Neural cell (in vitro differentiated cells): ENCODE results near the gene LTBP1. TPM values are rescaled to one million over a fixed set of nuclear protein-coding genes. Genes with fewer than 3 reads are reported as not detected.

Experiments
- H2AFZ ChIP-seq: fragments of 200-600, 300-800 bp; sonication (generic), shearing (Covaris generic); 2 replicates; pipeline ENCODE4 v1.6.0; 2014; ENCODE audit warnings: low read depth, mild to moderate bottlenecking, antibody characterized with exemption, low read length, moderate library complexity
- H3F3A ChIP-seq: fragments of 200-600 bp; shearing (Covaris generic); 2 replicates; pipeline ENCODE4 v1.6.1; 2016; ENCODE audit warnings: mild to moderate bottlenecking, moderate library complexity, mixed read lengths, antibody characterized with exemption, low read length; ENCODE audit not compliant: insufficient read depth, poor library complexity, severe bottlenecking
- H3K27ac ChIP-seq: fragments of 200-600, 300-800 bp; sonication (generic), shearing (Covaris generic); 2 replicates; pipeline ENCODE4 v1.5.1; 2014; ENCODE audit warnings: mild to moderate bottlenecking, low read length, moderate library complexity
- H3K27me3 ChIP-seq: fragments of 300-800, 200-600 bp; sonication (generic), shearing (Covaris generic); 2 replicates; pipeline ENCODE4 v1.6.0; 2014; ENCODE audit warnings: mild to moderate bottlenecking, low read depth, low read length, moderate library complexity; ENCODE audit not compliant: insufficient read depth
- H3K36me3 ChIP-seq: fragments of 300-800, 200-600 bp; sonication (generic), shearing (Covaris generic); 2 replicates; pipeline ENCODE4 v1.5.1; 2014; ENCODE audit warnings: mild to moderate bottlenecking, antibody characterized with exemption, low read length, moderate library complexity; ENCODE audit not compliant: insufficient read depth
- H3K4me2 ChIP-seq: fragments of 300-800, 200-600 bp; sonication (generic), shearing (Covaris generic); 2 replicates; pipeline ENCODE4 v1.6.0; 2014; ENCODE audit warnings: mild to moderate bottlenecking, low read length
- H3K4me3 ChIP-seq: fragments of 300-800, 200-600 bp; sonication (generic), shearing (Covaris generic); 2 replicates; pipeline ENCODE4 v1.5.1; 2014; ENCODE audit warnings: mild to moderate bottlenecking, low read length, moderate library complexity
- H3K79me2 ChIP-seq: fragments of 200-600 bp; shearing (Covaris generic); replicated peaks from 2 replicates; pipeline ENCODE4 v1.6.0; 2014; ENCODE audit warnings: mild to moderate bottlenecking, low read length, moderate library complexity; ENCODE audit not compliant: insufficient read depth
- H3K9ac ChIP-seq: fragments of 300-800, 200-600 bp; sonication (generic), shearing (Covaris generic); 2 replicates; pipeline ENCODE4 v1.6.1; 2016; ENCODE audit warnings: mild to moderate bottlenecking, low read length, mixed read lengths
- H3K9me2 ChIP-seq: fragments of 200-600 bp; shearing (Covaris generic); 2 replicates; pipeline ENCODE4 v1.6.1; 2016; ENCODE audit warnings: mild to moderate bottlenecking, low read length, mixed read lengths; ENCODE audit not compliant: insufficient read depth
- H3K9me3 ChIP-seq: fragments of 200-600, 300-800 bp; sonication (generic), shearing (Covaris generic); 2 replicates; pipeline ENCODE4 v1.6.1; 2016; ENCODE audit warnings: mild to moderate bottlenecking, mixed run types, low read length, moderate library complexity, mixed read lengths
- H4K20me1 ChIP-seq: fragments of 200-600 bp; shearing (Covaris generic); 2 replicates; pipeline ENCODE4 v1.6.1; 2016; ENCODE audit warnings: mild to moderate bottlenecking, mixed run types; ENCODE audit not compliant: insufficient read depth
- CTCF ChIP-seq: fragments of 450-650 bp; IDR thresholded peaks from 2 replicates; pipeline ENCODE4 v1.5.1; 2014; ENCODE audit warnings: antibody characterized with exemption, mild to moderate bottlenecking, moderate library complexity; ENCODE audit not compliant: poor library complexity, severe bottlenecking
- EP300 ChIP-seq: fragments of 450-650 bp; conservative IDR thresholded peaks from 2 replicates; pipeline ENCODE4 v1.6.1; 2014; ENCODE audit warnings: antibody characterized with exemption, mild to moderate bottlenecking, moderate library complexity; ENCODE audit not compliant: poor library complexity, severe bottlenecking
- EZH2 ChIP-seq: fragments of 200-600, 300-800 bp; shearing (Covaris generic), sonication (generic); IDR thresholded peaks from 2 replicates; pipeline ENCODE4 v1.6.1; 2014; ENCODE audit warnings: antibody characterized with exemption, low read length, borderline replicate concordance, mild to moderate bottlenecking; ENCODE audit not compliant: insufficient read depth, poor library complexity, severe bottlenecking
- MXI1 ChIP-seq: fragments of 450-650 bp; conservative IDR thresholded peaks from 2 replicates; pipeline ENCODE4 v1.6.1; 2014; ENCODE audit warnings: antibody characterized with exemption, mild to moderate bottlenecking; ENCODE audit not compliant: poor library complexity, severe bottlenecking
- POLR2AphosphoS5 ChIP-seq: IDR thresholded peaks from 2 replicates; pipeline ENCODE4 v1.6.1; 2012
- RAD21 ChIP-seq: fragments of 450-650 bp; conservative IDR thresholded peaks from 2 replicates; pipeline ENCODE4 v1.6.1; 2014; ENCODE audit warnings: antibody characterized with exemption, mild to moderate bottlenecking, moderate library complexity
- REST ChIP-seq: IDR thresholded peaks from 2 replicates; pipeline ENCODE4 v1.6.1; 2012; ENCODE audit warnings: borderline replicate concordance
- SMC3 ChIP-seq: fragments of 450-650 bp; conservative IDR thresholded peaks from 2 replicates; pipeline ENCODE4 v1.6.1; 2014; ENCODE audit warnings: antibody characterized with exemption, mild to moderate bottlenecking, moderate library complexity; ENCODE audit not compliant: poor library complexity
- TAF1 ChIP-seq: IDR thresholded peaks from 2 replicates; pipeline ENCODE4 v1.6.1; 2012; ENCODE audit warnings: low read depth
- polyA plus RNA-seq: library from polyadenylated mRNA; depleted of rRNA; stranded (reverse); fragments of >200 nt; gene quantifications from 2 replicates; pipeline ENCODE4 v1.2.3, GENCODE V29; 2014

The LTBP1 gene
- polyA plus RNA-seq, 1 donor from 2014 or later, result 1.8 TPM

GRCh38 chr2:32947484-32948143 is 861 bp downstream of the LTBP1 start:
- Histone ChIP-seq H3K9ac (peak overlapping the region; percentile 49), H3F3A (no peaks in the 10 kb centered on the region), H2AFZ (no peak overlapping the region), H3K27ac (no peak overlapping the region), H3K36me3 (no peaks in the 10 kb centered on the region), H3K4me3 (peak overlapping the region; percentile 72), H3K9me3 (no peaks in the 10 kb centered on the region), H3K4me2 (peak overlapping the region; percentile 38), H3K9me2 (no peaks in the 10 kb centered on the region), H3K79me2 (no peaks in the 10 kb centered on the region), H4K20me1 (no peaks in the 10 kb centered on the region), H3K27me3 (peaks cover 5% of the 10 kb centered on the region)
- TF ChIP-seq TAF1 (no peak), SMC3 (peak; percentile 37), RAD21 (peak; percentile 38), MXI1 (peak; percentile 7)

GRCh38 chr2:32948266-32948665 is 1.5 kb downstream of the LTBP1 start:
- Histone ChIP-seq H4K20me1 (no peaks in the 10 kb centered on the region), H3K27ac (no peak overlapping the region), H2AFZ (no peak overlapping the region), H3K9me3 (no peaks in the 10 kb centered on the region), H3K79me2 (no peaks in the 10 kb centered on the region), H3F3A (no peaks in the 10 kb centered on the region), H3K9ac (no peak overlapping the region), H3K9me2 (no peaks in the 10 kb centered on the region), H3K27me3 (peaks cover 5% of the 10 kb centered on the region), H3K4me2 (peak overlapping the region; percentile 38), H3K4me3 (peak overlapping the region; percentile 72), H3K36me3 (no peaks in the 10 kb centered on the region)
- no peak for TF ChIP-seq RAD21
- no peak for TF ChIP-seq EZH2
- no peak for TF ChIP-seq SMC3
- no peak for TF ChIP-seq MXI1
- no peak for TF ChIP-seq EP300
- no peak for TF ChIP-seq TAF1
- no peak for TF ChIP-seq REST
- TF ChIP-seq POLR2AphosphoS5, result no peak
- TF ChIP-seq CTCF, result no peak
